Left lung (tissue), 10 donors: ENCODE results near the gene C1QC. TPM values are rescaled to one million over a fixed set of nuclear protein-coding genes. Genes with fewer than 3 reads are reported as not detected.

ENCODE experiments used
- ATAC-seq: fragments of 200-7000 bp; cut with Tn5 transposase; one replicate; pipeline ENCODE4 v1.9.1; 2020; ENCODE audit warnings: moderate library complexity
- DNase-seq, 4 donors: peaks; one replicate each; pipeline ENCODE4 v3.0.0-alpha.2; 2013 to 2020
- H3K27ac ChIP-seq, 2 donors: fragments of 200-600 bp; sonication (generic) in 1 of 2; one replicate each; pipeline versions ENCODE4 v1.5.0 to v1.8.0; 2020 to 2021
- H3K27me3 ChIP-seq, 2 donors: fragments of 200-600 bp; sonication (generic) in 1 of 2; one replicate each; pipeline versions ENCODE4 v1.5.0 to v1.8.0; 2020 to 2021
- H3K36me3 ChIP-seq, 2 donors: fragments of 200-600 bp; sonication (generic) in 1 of 2; one replicate each; pipeline versions ENCODE4 v1.5.0 to v1.8.0; 2020 to 2021
- H3K4me1 ChIP-seq, 2 donors: fragments of 200-600 bp; one replicate each; pipeline ENCODE4 v1.8.0; 2021
- H3K4me3 ChIP-seq, 2 donors: fragments of 200-600 bp; sonication (generic) in 1 of 2; one replicate each; pipeline versions ENCODE4 v1.5.0 to v1.8.0; 2020 to 2021; ENCODE audit warnings: mild to moderate bottlenecking in 1 of 2
- H3K9me3 ChIP-seq, 2 donors: fragments of 200-600 bp; sonication (generic) in 1 of 2; one replicate each; pipeline versions ENCODE4 v1.5.0 to v1.8.0; 2020 to 2021
- intact Hi-C, 2 donors: fragments of 100-400 bp; cut with DNase I; formaldehyde crosslinking; loops; one replicate each; pipeline versions ENCODE4 v1.11.2 to v1.14.2; 2022
- polyA plus RNA-seq, 6 donors: library from polyadenylated mRNA; unstranded; fragments of 120-200 nt; gene quantifications; one replicate each; pipeline ENCODE4 v1.2.1, GENCODE V29; 2013; ENCODE audit not compliant: insufficient read length in 6 of 6
- total RNA-seq, 2 donors: library from RNA; stranded (reverse); fragmentation: NEBNext Ultra II Directional; extraction: Animal tissue kit (Norgen Biotek cat#: 25700); gene quantifications; one replicate each; pipeline ENCODE4 v1.2.1, GENCODE V29; 2021
- TF ChIP-seq, protein P1 (sequence below), 2 donors: fragments of 200-600 bp; sonication (generic) in 1 of 2; IDR thresholded peaks; one replicate each; pipeline versions ENCODE4 v1.5.0 to v1.8.0; 2021; ENCODE audit warnings: antibody characterized with exemption in 2 of 2
- donor health status: DM: no; HTN: yes; CAD: no.
- donor health status: DM: no; HTN: no; CAD: no.

Gene C1QC
- total and polyA plus RNA-seq, 8 donors: 21.3 to 577 (median 26.1) TPM

DNA sequence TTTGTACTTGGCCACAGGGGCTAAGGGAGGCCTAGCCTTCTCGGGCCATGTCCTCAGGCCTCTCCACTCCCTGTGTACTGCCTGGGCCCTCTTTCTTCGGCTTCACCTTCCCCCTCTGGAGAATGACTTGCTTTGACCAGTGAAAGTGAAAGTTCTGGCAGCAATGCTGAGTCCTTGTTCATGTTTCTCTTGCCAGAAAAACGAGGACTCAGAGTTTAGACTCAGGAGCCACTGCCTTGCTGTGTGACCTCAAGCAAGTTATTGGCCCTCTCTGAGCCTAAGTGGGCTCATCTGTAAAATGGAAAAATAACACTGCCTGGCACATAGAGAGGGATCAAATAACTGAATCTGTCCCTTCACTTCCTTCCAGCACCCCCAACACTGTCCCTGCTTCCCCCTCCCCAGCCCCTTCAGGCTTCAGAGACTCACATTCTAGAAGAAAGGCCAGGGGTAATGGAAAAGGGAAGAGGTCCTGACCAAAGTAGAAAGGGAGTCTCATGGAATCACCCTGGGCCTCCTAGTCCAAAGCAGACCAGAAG lies 5.5 kb upstream of the C1QC start:
- H3K4me3 ChIP-seq: peak overlapping the region; percentile 5 to 40
- no peak for DNase-seq
- intact Hi-C loops: loop anchor here in 1 of 2 donors (10.0 kb wide), 1 partner anchor 213 kb away; no protein-coding TSS in a partner anchor

DNA sequence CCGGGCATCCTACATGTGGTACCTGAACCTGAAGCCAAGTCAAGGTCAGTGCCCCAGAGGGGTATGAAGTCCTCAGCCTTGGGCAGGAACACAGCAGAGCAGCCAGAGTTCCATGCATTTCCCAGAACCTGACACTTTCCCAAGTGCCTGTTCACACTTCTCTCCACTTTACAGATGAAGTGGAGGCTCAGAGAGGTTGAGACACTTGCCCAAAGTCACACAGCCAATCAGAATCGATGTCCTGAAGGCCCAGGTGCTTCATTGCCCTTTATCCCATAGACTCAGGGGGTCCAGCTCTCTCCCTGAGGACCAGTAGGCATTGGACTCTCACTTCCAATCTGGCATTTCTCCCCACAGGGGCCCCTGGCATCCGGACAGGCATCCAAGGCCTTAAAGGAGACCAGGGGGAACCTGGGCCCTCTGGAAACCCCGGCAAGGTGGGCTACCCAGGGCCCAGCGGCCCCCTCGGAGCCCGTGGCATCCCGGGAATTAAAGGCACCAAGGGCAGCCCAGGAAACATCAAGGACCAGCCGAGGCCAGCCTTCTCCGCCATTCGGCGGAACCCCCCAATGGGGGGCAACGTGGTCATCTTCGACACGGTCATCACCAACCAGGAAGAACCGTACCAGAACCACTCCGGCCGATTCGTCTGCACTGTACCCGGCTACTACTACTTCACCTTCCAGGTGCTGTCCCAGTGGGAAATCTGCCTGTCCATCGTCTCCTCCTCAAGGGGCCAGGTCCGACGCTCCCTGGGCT lies 4.8 kb upstream of the C1QC start:
- H3K4me1 ChIP-seq: peaks cover 4 to 10% of the 10 kb centered on the region in 2 donors
- TF ChIP-seq, protein P1, sequence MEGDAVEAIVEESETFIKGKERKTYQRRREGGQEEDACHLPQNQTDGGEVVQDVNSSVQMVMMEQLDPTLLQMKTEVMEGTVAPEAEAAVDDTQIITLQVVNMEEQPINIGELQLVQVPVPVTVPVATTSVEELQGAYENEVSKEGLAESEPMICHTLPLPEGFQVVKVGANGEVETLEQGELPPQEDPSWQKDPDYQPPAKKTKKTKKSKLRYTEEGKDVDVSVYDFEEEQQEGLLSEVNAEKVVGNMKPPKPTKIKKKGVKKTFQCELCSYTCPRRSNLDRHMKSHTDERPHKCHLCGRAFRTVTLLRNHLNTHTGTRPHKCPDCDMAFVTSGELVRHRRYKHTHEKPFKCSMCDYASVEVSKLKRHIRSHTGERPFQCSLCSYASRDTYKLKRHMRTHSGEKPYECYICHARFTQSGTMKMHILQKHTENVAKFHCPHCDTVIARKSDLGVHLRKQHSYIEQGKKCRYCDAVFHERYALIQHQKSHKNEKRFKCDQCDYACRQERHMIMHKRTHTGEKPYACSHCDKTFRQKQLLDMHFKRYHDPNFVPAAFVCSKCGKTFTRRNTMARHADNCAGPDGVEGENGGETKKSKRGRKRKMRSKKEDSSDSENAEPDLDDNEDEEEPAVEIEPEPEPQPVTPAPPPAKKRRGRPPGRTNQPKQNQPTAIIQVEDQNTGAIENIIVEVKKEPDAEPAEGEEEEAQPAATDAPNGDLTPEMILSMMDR (IDR thresholded peaks at IDR 0.05): no peak
- H3K9me3 ChIP-seq: no peaks in the 10 kb centered on the region
- DNase-seq: no peak
- intact Hi-C loops: loop anchor here in 1 of 2 donors (10.0 kb wide), 1 partner anchor 214 kb away; no protein-coding TSS in a partner anchor
- H3K27ac ChIP-seq: no peak overlapping the region
- H3K27me3 ChIP-seq: peaks cover 0 to 65% of the 10 kb centered on the region in 2 donors
- H3K36me3 ChIP-seq: no peaks in the 10 kb centered on the region
- H3K4me3 ChIP-seq: peak overlapping the region in 1 of 2 donors; percentile 40
- no peak for ATAC-seq

More for the DNA sequence above, 5.5 kb upstream of the C1QC start:
- Histone ChIP-seq H3K36me3 (no peaks in the 10 kb centered on the region), H3K4me1 (peaks cover 4 to 10% of the 10 kb centered on the region in 2 donors), H3K27ac (no peak overlapping the region), H3K27me3 (peaks cover 0 to 66% of the 10 kb centered on the region in 2 donors), H3K9me3 (no peaks in the 10 kb centered on the region)
- ATAC-seq: no peak
- TF ChIP-seq, protein P1 (IDR thresholded peaks at IDR 0.05): no peak

DNA sequence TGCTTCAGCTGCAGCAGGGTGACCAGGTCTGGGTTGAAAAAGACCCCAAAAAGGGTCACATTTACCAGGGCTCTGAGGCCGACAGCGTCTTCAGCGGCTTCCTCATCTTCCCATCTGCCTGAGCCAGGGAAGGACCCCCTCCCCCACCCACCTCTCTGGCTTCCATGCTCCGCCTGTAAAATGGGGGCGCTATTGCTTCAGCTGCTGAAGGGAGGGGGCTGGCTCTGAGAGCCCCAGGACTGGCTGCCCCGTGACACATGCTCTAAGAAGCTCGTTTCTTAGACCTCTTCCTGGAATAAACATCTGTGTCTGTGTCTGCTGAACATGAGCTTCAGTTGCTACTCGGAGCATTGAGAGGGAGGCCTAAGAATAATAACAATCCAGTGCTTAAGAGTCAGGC lies 4.1 kb upstream of the C1QC start:
- Histone ChIP-seq H3K27me3 (peaks cover 0 to 65% of the 10 kb centered on the region in 2 donors), H3K36me3 (no peaks in the 10 kb centered on the region), H3K27ac (no peak overlapping the region), H3K4me1 (peaks cover 4 to 10% of the 10 kb centered on the region in 2 donors), H3K9me3 (no peaks in the 10 kb centered on the region), H3K4me3 (peak overlapping the region in 1 of 2 donors; percentile 40)
- TF ChIP-seq, protein P1 (IDR thresholded peaks at IDR 0.05): no peak
- ATAC-seq: no peak
- intact Hi-C loops: loop anchor here in 1 of 2 donors (10.0 kb wide), 1 partner anchor 214 kb away; no protein-coding TSS in a partner anchor
- no peak for DNase-seq

DNA sequence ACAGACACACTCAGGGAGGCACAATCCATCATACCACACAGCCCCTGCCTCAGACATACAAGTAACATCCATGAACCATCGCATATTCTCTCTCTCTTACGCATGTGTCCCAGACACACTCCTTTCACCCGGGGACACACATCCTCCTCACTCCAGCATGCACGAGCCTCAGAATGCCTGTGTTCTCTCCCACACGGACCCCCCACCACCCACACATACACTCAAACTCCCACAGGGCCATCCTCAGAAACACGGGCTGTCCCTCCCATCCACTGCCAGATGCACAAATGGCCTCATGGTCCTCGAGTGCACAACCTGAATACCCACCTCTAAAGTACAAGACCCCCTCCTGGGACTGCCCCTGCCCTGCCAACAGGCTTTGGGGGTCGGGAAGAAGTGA lies 2.2 kb upstream of the C1QC start:
- no peak overlapping the region for H3K27ac ChIP-seq
- intact Hi-C loops: no loop called here
- DNase-seq (no peak), ATAC-seq (no peak)
- TF ChIP-seq, protein P1 (IDR thresholded peaks at IDR 0.05): no peak
- H3K27me3 ChIP-seq: peaks cover 0 to 56% of the 10 kb centered on the region in 2 donors
- H3K9me3 ChIP-seq: no peaks in the 10 kb centered on the region
- H3K4me3 ChIP-seq: no peak overlapping the region
- peaks cover 4 to 10% of the 10 kb centered on the region in 2 donors for H3K4me1 ChIP-seq
- H3K36me3 ChIP-seq: no peaks in the 10 kb centered on the region
